PC-9 (cell line): ENCODE measurements around the gene CPA4. TPM values are rescaled to one million over a fixed set of nuclear protein-coding genes. Genes with fewer than 3 reads are reported as not detected.

Experiments
- BruUV-seq: library from RNA; stranded (reverse); fragments of 400-500 nt; replicated peaks from 2 replicates; lab custom pipeline; 2021; lab: Mats Ljungman, UMichigan
- CTCF ChIA-PET: fragments of 300-600 bp; sonication (Branson Sonifier 250); formaldehyde crosslinking; loops from one replicate; lab custom pipeline; 2022; ENCODE audit warnings: antibody characterized with exemption; lab: Charles Lee
- POLR2A ChIA-PET: fragments of 300-600 bp; sonication (Branson Sonifier 250); formaldehyde crosslinking; loops from one replicate; lab custom pipeline; 2022; ENCODE audit warnings: antibody characterized with exemption; ENCODE audit not compliant: unreplicated experiment; lab: Charles Lee
- DNase-seq, 2 experiments: peaks; one replicate each; pipeline versions ENCODE4 v3.0.0 to v3.0.0-alpha.2; 2015 to 2022; ENCODE audit warnings: mixed read lengths in 1 of 2
- H2AFZ ChIP-seq: fragments of 200-600 bp; sonication (generic); 2 replicates; pipeline ENCODE4 v1.8.1; 2017; ENCODE audit warnings: antibody characterized with exemption
- H3F3A ChIP-seq: fragments of 200-600 bp; sonication (generic); 2 replicates; pipeline ENCODE4 v1.8.1; 2017; ENCODE audit warnings: antibody characterized with exemption, mild to moderate bottlenecking, low read depth; ENCODE audit not compliant: insufficient read depth
- H3K27ac ChIP-seq: fragments of 200-600 bp; sonication (generic); 2 replicates; pipeline ENCODE4 v1.6.1; 2016; ENCODE audit warnings: mixed run types
- H3K27me3 ChIP-seq: fragments of 200-600 bp; sonication (generic); 2 replicates; pipeline ENCODE4 v1.6.1; 2016; ENCODE audit warnings: low read depth, mixed run types; ENCODE audit not compliant: insufficient read depth
- H3K36me3 ChIP-seq: fragments of 200-600 bp; sonication (generic); 2 replicates; pipeline ENCODE4 v1.6.1; 2016; ENCODE audit warnings: low read depth, mixed run types
- H3K4me1 ChIP-seq: fragments of 200-600 bp; sonication (generic); replicated peaks from 2 replicates; pipeline ENCODE4 v1.6.1; 2016; ENCODE audit warnings: mixed run types; ENCODE audit not compliant: insufficient read depth
- H3K4me2 ChIP-seq: fragments of 200-600 bp; sonication (generic); 2 replicates; pipeline ENCODE4 v1.6.1; 2017; ENCODE audit warnings: mixed run types
- H3K4me3 ChIP-seq: fragments of 200-600 bp; sonication (generic); 2 replicates; pipeline ENCODE4 v1.6.1; 2016; ENCODE audit warnings: mixed run types
- H3K79me2 ChIP-seq: fragments of 200-600 bp; sonication (generic); 2 replicates; pipeline ENCODE4 v1.6.1; 2017; ENCODE audit warnings: low read depth, mixed run types
- H3K9me2 ChIP-seq: fragments of 200-600 bp; sonication (generic); 2 replicates; pipeline ENCODE4 v1.8.1; 2017; ENCODE audit warnings: mild to moderate bottlenecking; ENCODE audit not compliant: insufficient read depth
- H3K9me3 ChIP-seq: fragments of 200-600 bp; sonication (generic); 2 replicates; pipeline ENCODE4 v1.8.1; 2016; ENCODE audit warnings: low read depth; ENCODE audit not compliant: insufficient read depth
- H4K20me1 ChIP-seq: fragments of 200-600 bp; sonication (generic); 2 replicates; pipeline ENCODE4 v1.8.1; 2017; ENCODE audit not compliant: insufficient read depth
- CTCF ChIP-seq: fragments of 200-600 bp; sonication (generic); conservative IDR thresholded peaks from 2 replicates; pipeline ENCODE4 v1.6.1; 2017; ENCODE audit warnings: mixed run types, antibody characterized with exemption, mild to moderate bottlenecking, moderate library complexity
- EZH2 ChIP-seq: fragments of 200-600 bp; sonication (generic); IDR thresholded peaks from 2 replicates; pipeline ENCODE4 v1.8.0; 2017; ENCODE audit warnings: antibody characterized with exemption, low read depth
- intact Hi-C: fragments of 100-400 bp; cut with micrococcal nuclease; formaldehyde crosslinking; loops from one replicate; pipeline ENCODE4 v1.10.0; 2022; ENCODE audit not compliant: unreplicated experiment
- total RNA-seq: library from RNA; stranded (reverse); gene quantifications from 2 replicates; pipeline ENCODE4 v1.2.3, GENCODE V29; 2021

CPA4 gene
- total RNA-seq, 1 experiment from 2014 or later = 9.8 TPM

GRCh38 chr7:130345725-130346124, 52.8 kb downstream of the CPA4 start:
- TF ChIP-seq CTCF (no peak), EZH2 (no peak)
- Histone ChIP-seq H3K36me3 (no peaks in the 10 kb centered on the region), H3K9me2 (no peaks in the 10 kb centered on the region), H3K27me3 (no peaks in the 10 kb centered on the region), H3K79me2 (no peaks in the 10 kb centered on the region), H3K4me1 (peaks cover 11% of the 10 kb centered on the region), H3K4me2 (no peak overlapping the region), H3K4me3 (no peak overlapping the region), H2AFZ (no peak overlapping the region), H3F3A (peaks cover 7% of the 10 kb centered on the region; the same call in 1 of the 2 replicates), H4K20me1 (no peaks in the 10 kb centered on the region), H3K27ac (no peak overlapping the region), H3K9me3 (no peaks in the 10 kb centered on the region)
- DNase-seq = no peak
- POLR2A ChIA-PET = no interaction called here
- intact Hi-C loops = no loop called here
- no TSS peak for BruUV-seq
- CTCF ChIA-PET = no interaction called here

DNA sequence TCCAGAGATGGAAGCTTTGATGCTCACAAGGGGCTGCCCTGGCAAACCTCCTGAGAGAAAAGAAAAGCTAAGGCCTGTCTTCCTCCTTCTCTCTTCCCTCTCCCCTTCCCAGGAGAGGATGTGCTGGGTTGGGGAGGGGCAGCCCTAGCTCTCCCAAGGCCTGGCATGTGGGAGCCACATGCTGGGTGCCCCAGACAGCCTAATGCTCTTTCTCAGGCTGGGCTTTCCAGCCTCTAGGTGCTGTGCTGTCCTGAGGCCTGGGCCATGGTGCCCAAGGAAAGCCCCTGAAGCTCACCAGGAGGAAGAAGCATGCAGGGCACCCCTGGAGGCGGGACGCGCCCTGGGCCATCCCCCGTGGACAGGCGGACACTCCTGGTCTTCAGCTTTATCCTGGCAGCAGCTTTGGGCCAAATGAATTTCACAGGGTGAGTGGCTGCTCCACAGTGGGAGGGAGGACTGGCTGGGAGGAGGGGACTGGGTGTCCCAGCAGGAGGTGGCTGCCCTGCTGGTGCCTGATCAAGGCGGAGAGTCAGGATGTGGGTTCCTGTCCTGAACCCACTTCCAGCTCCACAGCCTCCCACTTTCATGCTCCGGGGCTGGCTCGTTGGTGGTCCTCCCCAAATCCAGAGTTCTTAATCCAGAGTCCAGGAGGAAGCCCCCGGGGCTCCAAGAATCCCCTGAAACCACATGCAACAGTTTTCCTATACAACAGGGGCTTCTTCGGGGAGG, 53.4 kb downstream of the CPA4 start:
- no peak overlapping the region for H3K4me2 ChIP-seq
- BruUV-seq = no TSS peak
- no peaks in the 10 kb centered on the region for H4K20me1 ChIP-seq
- peaks cover 17% of the 10 kb centered on the region for H3K4me1 ChIP-seq
- no peak for DNase-seq
- CTCF ChIA-PET = no interaction called here
- no peaks in the 10 kb centered on the region for H3K36me3 ChIP-seq
- H2AFZ ChIP-seq = no peak overlapping the region
- no peak overlapping the region for H3K4me3 ChIP-seq
- no peaks in the 10 kb centered on the region for H3K9me2 ChIP-seq
- H3K27ac ChIP-seq = no peak overlapping the region
- H3K27me3 ChIP-seq = no peaks in the 10 kb centered on the region
- TF ChIP-seq EZH2 (no peak), CTCF (no peak)
- POLR2A ChIA-PET = no interaction called here
- H3K79me2 ChIP-seq = no peaks in the 10 kb centered on the region
- H3K9me3 ChIP-seq = no peaks in the 10 kb centered on the region
- intact Hi-C loops = no loop called here
- peaks cover 9% of the 10 kb centered on the region; the same call in 1 of the 2 replicates for H3F3A ChIP-seq

DNA sequence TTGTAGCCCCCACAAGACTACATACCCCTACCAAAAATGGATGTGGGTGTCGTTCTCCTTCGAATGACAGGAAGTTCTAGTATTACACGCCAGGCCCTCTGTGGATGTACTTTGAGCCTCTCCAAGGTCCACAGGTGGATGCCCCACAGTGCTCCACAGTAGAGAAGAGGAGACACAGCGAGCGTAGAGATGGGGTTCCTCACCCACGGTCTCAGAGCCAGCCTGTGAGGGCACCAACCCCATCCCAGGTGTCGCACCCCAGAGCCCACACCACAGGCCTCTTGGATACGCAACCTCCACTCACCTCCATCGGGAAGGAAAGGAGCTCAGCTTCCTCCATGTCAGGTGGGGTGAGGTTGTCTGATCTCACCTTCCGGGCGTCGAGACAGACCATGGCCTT, 54.0 kb downstream of the CPA4 start:
- CTCF ChIA-PET = no interaction called here
- DNase-seq = no peak

More for the DNA sequence above, 54.0 kb downstream of the CPA4 start:
- no peaks in the 10 kb centered on the region for H3K9me3 ChIP-seq
- no peaks in the 10 kb centered on the region for H3K9me2 ChIP-seq
- no peaks in the 10 kb centered on the region for H3K27me3 ChIP-seq
- peaks cover 9% of the 10 kb centered on the region; the same call in 1 of the 2 replicates for H3F3A ChIP-seq
- peaks cover 23% of the 10 kb centered on the region for H3K4me1 ChIP-seq
- TF ChIP-seq EZH2 (no peak), CTCF (no peak)
- BruUV-seq = no TSS peak
- no peaks in the 10 kb centered on the region for H4K20me1 ChIP-seq
- H3K79me2 ChIP-seq = no peaks in the 10 kb centered on the region
- no peaks in the 10 kb centered on the region for H3K36me3 ChIP-seq
- POLR2A ChIA-PET = no interaction called here
- H3K4me3 ChIP-seq = no peak overlapping the region
- H3K4me2 ChIP-seq = no peak overlapping the region
- H2AFZ ChIP-seq = no peak overlapping the region
- H3K27ac ChIP-seq = no peak overlapping the region
- intact Hi-C loops = no loop called here
